ENCODE results near the gene NDFIP2.

The NDFIP2 gene

GRCh38 chr13:79458436-79458835 is 22.5 kb upstream of the NDFIP2 start:
- no peak for DNase-seq (ENCODE audit: low read depth, low spot score)

DNA sequence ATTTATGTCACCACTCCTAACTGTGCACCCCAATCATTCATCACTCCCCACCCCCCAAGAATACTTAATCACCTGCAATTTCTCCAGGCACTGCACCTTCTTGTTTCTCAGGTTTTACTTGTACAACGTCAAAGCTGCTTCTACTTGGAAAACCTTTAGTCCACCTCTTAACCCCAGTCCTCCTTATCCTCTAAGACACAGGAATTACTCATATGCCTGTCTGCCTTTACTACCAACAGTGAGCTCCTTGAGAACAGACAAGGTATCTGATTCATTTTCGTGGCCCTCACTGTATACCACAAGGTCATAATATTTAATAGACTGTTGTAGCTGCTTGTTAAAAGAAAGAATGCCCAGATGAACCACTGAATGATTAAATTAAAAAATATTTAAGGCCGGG is 21.0 kb upstream of the NDFIP2 start:
- DNase-seq (ENCODE audit: low read depth, low spot score), result no peak

DNA sequence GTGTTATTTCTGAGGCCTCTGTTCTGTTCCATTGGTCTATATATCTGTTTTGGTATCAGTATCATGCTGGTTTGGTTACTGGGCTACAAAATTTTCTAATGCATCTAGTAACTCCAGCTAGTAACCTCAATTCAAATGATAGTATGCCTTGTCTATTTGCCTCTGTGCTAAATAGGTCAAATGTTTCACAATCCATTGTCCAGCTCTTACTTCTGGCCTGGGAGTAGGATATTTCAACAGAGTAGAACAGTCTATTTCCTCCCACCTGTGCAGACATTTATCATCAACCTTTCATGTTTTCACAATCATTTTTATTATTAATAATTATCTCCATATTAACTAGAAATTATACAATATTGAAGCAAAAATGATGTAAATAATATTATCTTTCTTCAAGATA is 18.1 kb upstream of the NDFIP2 start:
- no peak for DNase-seq (ENCODE audit: low read depth, low spot score)

DNA sequence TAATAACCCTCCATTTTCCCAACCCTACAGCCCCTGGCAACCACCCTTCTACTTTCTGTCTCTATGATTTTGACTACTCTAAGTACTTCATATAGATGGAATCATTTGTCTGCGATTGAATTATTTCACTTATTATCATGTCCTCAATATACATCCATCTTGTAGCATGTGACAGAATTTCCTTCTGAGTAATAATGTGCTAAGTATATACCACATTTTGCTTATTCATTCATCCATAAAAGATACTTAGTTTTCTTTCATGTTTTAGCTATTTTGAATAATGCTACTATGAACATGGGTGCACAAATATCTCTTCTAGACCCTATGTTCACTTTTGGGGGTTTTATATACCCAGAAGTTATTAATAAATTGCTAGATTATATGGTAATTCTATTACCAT is 17.4 kb upstream of the NDFIP2 start:
- DNase-seq (ENCODE audit: low read depth, low spot score), result no peak

DNA sequence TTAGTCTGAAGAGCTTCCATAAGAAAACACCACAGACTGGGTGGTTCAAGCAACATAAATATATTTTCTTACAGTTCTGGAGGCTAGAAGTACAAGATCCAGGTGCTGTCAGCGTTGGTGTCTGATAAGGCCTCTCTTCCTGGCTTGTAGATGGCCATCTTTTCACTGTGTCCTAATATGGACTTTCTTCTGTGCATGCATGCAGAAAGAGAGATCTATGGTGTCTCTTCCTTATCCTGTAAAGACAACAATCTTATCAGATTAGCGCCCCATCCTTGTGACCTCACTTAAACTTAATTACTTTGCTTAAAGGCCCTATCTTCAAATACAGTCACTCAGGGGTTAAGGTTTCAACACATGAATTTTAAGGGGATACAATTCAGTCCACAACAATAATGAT is 14.1 kb upstream of the NDFIP2 start:
- DNase-seq (ENCODE audit: low read depth, low spot score), result no peak

- no peak for DNase-seq (ENCODE audit: low read depth, low spot score)
These were observed 12.6 kb upstream of the NDFIP2 start for GRCh38 chr13:79468402-79468801.

DNA sequence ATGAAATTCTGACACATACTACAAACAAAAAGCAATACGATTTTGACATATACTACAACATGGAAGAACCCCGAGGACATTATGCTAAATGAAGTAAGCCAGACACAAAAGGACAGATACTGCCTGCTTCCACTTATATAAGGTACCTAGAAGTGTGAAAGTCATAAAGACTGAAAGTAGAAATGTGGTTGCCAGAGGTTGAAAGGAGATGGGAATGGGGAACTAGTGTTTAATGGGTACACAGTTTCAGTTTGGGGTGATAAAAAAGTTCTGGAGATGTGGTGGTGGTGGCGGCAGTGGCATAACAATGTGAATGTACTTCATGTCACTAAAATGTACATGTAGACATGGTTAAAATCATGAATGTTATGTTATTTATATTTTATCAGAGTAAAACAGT is 12.1 kb upstream of the NDFIP2 start:
- DNase-seq (ENCODE audit: low read depth, low spot score), result no peak

DNA sequence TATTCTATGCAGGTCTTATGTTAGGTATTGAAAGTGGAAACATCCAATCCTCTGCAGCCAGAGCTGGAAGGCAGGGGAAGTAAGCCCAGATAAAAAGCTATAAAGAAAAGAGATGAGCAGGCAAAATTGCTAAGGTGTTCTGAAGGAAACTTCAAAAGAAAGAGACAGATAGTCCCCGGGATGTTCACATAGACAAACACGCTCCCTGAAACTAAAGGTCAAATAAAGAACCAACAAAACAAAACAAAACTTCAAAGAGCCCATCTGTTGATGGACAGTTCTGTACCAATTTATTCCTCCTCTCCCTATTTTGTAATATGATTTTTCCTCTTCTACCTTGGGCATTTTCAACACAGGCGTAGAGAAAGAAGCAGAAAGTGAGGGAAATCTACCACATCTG is 11.3 kb upstream of the NDFIP2 start:
- no peak for DNase-seq (ENCODE audit: low read depth, low spot score)

GRCh38 chr13:79470666-79471065 is 10.3 kb upstream of the NDFIP2 start:
- no peak for DNase-seq (ENCODE audit: low read depth, low spot score)

- DNase-seq (ENCODE audit: low read depth, low spot score), result no peak
These were observed 5.4 kb upstream of the NDFIP2 start for GRCh38 chr13:79475569-79475968.

GRCh38 chr13:79477968-79478367 is 3.0 kb upstream of the NDFIP2 start:
- no peak for DNase-seq (ENCODE audit: low read depth, low spot score)

- no peak for DNase-seq (ENCODE audit: low read depth, low spot score)
These were observed 1.1 kb upstream of the NDFIP2 start for GRCh38 chr13:79479882-79480281.

DNA sequence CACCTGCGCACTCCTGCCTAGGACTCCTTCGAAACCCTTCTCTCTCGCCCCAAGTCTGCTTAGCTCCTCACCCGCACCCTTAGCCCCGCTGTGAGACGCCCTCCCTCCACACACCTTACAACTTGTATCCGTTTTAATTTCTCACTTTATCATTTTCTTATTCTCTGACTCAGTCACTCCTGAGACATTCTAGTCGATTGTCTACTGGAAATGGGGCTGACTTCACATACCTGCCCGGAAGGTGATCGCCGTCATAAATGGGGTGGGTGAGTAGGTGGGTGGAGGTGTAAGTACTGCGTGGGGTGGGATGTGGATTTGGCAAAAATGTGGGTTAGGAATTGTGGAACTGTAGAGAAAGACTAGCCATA is 714 bp downstream of the NDFIP2 start:
- DNase-seq (ENCODE audit: low read depth, low spot score), result no peak

DNA sequence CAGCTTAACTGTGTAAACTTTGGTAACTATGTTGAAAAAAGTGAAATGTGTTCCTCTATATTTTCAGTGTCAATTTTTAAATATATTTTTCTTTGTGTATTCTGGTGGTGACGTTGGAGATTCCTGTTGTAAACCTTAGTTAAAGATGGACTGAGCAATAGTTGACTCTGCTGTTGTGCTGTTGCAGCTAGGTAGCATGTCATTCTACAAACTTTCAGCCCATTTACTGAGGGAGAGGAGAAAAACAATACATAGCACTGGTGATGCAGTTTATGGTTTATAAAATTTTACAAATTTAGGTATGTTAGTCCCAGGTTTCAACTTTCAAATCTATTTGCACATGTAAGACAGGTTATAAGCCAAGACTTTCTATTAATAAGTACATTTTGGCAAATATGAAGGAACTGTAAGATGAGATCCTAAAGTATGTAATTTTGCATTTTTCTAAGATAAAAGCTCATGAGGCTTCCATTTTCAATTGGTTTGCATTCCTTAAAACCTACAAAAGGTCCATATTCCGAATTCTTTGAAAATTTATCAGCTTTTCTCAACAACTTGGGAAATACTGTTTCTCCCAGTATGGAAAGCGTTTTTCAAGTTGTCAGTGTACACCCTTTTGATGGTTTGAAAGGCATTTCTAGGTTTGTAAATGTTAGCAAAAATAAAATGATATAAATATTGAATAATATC is 1.5 kb downstream of the NDFIP2 start:
- peak; percentile 12 for DNase-seq (ENCODE audit: low read depth, low spot score)

- peak; percentile 55 for DNase-seq (ENCODE audit: low read depth, low spot score)
These were observed 2.2 kb downstream of the NDFIP2 start for GRCh38 chr13:79483086-79483706.

DNA sequence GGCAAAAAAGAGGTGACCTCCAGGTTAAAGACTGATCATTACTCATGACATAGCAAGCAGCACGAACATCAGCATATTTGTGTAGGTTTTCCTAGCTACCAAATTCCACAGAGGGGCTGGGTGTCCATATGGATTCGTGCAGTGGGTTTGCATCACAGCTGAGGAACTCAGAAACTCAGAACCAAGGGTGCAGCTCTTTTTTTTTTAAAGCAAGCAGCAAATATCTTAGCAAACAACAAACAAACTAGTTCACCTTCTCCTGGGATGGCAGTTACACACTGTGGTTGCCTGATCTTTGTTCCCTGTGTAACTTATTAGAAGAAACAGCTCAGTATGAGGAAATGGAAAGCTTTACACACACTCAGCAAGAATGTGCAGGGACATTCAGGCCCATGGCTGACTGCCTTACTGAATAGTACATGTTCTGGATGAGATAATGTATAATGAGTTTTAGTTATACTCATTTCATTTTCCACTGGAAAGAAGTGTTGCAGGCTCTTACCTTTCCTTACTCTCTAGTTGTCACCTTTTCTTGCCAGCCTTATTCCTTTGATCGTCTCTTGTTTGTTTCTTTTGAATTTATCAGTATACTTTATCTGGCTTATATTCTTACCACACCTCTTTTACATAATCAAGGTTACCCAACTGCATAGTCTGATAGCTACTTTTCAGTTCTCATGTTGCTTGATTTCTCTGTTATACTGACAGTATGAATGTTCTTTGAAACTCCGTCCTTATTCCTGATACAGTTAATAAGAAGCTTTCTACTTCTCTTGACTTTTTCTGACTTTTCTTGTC is 4.3 kb downstream of the NDFIP2 start:
- peak; percentile 85 for DNase-seq (ENCODE audit: low read depth, low spot score)

- DNase-seq (ENCODE audit: low read depth, low spot score), result no peak
These were observed 5.7 kb downstream of the NDFIP2 start for GRCh38 chr13:79486433-79487188.

DNA sequence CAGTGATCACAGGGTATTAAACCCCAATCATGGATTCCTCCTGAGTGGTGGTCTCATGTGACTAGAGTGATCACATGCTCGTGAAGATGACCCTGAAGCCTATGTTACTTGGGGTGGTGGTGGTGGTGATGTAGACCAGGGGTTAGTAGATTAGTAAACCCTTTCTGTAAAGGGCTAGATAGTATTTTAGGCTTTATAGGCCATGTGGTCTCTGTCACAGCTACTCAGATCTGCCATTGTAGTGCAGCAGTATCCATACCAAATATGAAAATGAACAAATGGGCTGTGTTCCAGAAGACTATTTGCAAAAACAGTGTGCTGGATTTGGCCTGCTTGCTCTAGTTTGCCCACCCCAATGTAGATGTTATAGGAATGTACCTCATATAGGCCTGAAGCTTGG is 9.4 kb downstream of the NDFIP2 start:
- DNase-seq (ENCODE audit: low read depth, low spot score), result no peak

DNA sequence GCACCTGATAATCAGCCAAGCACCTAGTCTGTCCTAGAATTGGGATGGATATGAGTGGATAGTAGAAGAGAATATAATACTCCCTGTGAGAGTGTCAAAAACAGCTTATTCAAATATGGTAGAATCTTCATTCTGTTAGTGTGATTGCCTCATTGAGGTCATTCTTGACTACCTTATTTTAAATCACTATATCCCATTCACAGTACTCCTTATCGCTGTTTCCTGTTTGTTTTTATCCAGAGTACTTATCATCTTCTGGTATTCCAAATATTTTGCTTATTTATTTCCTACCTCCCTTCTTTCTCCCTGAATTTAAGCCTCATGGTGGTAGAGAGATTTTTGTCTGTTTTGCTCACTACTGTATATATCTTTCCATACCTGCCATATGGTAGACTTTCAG is 9.9 kb downstream of the NDFIP2 start:
- peak; percentile 7 for DNase-seq (ENCODE audit: low read depth, low spot score)

GRCh38 chr13:79491715-79492114 is 10.8 kb downstream of the NDFIP2 start:
- DNase-seq (ENCODE audit: low read depth, low spot score), result peak; percentile 51

GRCh38 chr13:79492313-79492798 is 11.4 kb downstream of the NDFIP2 start:
- peak; percentile 13 for DNase-seq (ENCODE audit: low read depth, low spot score)
